ENCODE measurements around the gene ZNF555.

ZNF555 gene

GRCh38 chr19:2805991-2806649 is 35.2 kb upstream of the ZNF555 start:
- no peaks in the 10 kb centered on the region for H3K9me3 ChIP-seq (ENCODE audit: severe bottlenecking)
- no peak for DNase-seq
- H3K27me3 ChIP-seq (ENCODE audit: insufficient read depth, low read depth, severe bottlenecking) = no peaks in the 10 kb centered on the region
- H3K27ac ChIP-seq = no peak overlapping the region
- no peak for TF ChIP-seq CTCF (IDR thresholded peaks at IDR 0.05; ENCODE audit: low read depth, low read length)
- peaks cover 85% of the 10 kb centered on the region for H3K36me3 ChIP-seq
- no peak overlapping the region for H3K4me3 ChIP-seq (ENCODE audit: low read depth, low read length)

GRCh38 chr19:2806736-2807378 is 34.4 kb upstream of the ZNF555 start:
- Histone ChIP-seq H3K27ac (no peak overlapping the region), H3K36me3 (peaks cover 83% of the 10 kb centered on the region), H3K4me3 (ENCODE audit: low read depth, low read length) (no peak overlapping the region), H3K27me3 (ENCODE audit: insufficient read depth, low read depth, severe bottlenecking) (no peaks in the 10 kb centered on the region), H3K9me3 (ENCODE audit: severe bottlenecking) (no peaks in the 10 kb centered on the region)
- TF ChIP-seq CTCF (IDR thresholded peaks at IDR 0.05; ENCODE audit: low read depth, low read length) = no peak
- DNase-seq = no peak

- no peak for TF ChIP-seq CTCF (IDR thresholded peaks at IDR 0.05; ENCODE audit: low read depth, low read length)
- Histone ChIP-seq H3K27ac (no peak overlapping the region), H3K27me3 (ENCODE audit: insufficient read depth, low read depth, severe bottlenecking) (no peaks in the 10 kb centered on the region), H3K36me3 (peaks cover 87% of the 10 kb centered on the region), H3K9me3 (ENCODE audit: severe bottlenecking) (no peaks in the 10 kb centered on the region), H3K4me3 (ENCODE audit: low read depth, low read length) (no peak overlapping the region)
- no peak for DNase-seq
Measured at GRCh38 chr19:2807379-2808128, 33.7 kb upstream of the ZNF555 start.

- no peaks in the 10 kb centered on the region for H3K27me3 ChIP-seq (ENCODE audit: insufficient read depth, low read depth, severe bottlenecking)
- DNase-seq = no peak
- TF ChIP-seq CTCF (IDR thresholded peaks at IDR 0.05; ENCODE audit: low read depth, low read length) = no peak
- H3K9me3 ChIP-seq (ENCODE audit: severe bottlenecking) = no peaks in the 10 kb centered on the region
- no peak overlapping the region for H3K4me3 ChIP-seq (ENCODE audit: low read depth, low read length)
- H3K27ac ChIP-seq = no peak overlapping the region
- peaks cover 87% of the 10 kb centered on the region for H3K36me3 ChIP-seq
Measured at GRCh38 chr19:2808129-2808941, 32.9 kb upstream of the ZNF555 start.

- Histone ChIP-seq H3K4me3 (ENCODE audit: low read depth, low read length) (no peak overlapping the region), H3K9me3 (ENCODE audit: severe bottlenecking) (no peaks in the 10 kb centered on the region), H3K27me3 (ENCODE audit: insufficient read depth, low read depth, severe bottlenecking) (no peaks in the 10 kb centered on the region), H3K27ac (no peak overlapping the region), H3K36me3 (peaks cover 85% of the 10 kb centered on the region)
- no peak for TF ChIP-seq CTCF (IDR thresholded peaks at IDR 0.05; ENCODE audit: low read depth, low read length)
- no peak for DNase-seq
Measured at GRCh38 chr19:2809387-2810140, 31.7 kb upstream of the ZNF555 start.

Data from WERI-Rb-1 (cell line).